GM18520 (cell line): ENCODE data around the gene MRNIP.

Source experiments
- ATAC-seq: cut with Tn5 transposase; IDR thresholded peaks from one replicate; pipeline ENCODE4 v1.9.1; 2021; ENCODE audit not compliant: unreplicated experiment

The MRNIP gene

GRCh38 chr5:179805529-179806249 is 52.9 kb downstream of the MRNIP start:
- peak; percentile 18 for ATAC-seq

- ATAC-seq: no peak
Observed at GRCh38 chr5:179805070-179805528, 53.5 kb downstream of the MRNIP start.

GRCh38 chr5:179804555-179804947 is 54.1 kb downstream of the MRNIP start:
- no peak for ATAC-seq

GRCh38 chr5:179803651-179804554 is 54.7 kb downstream of the MRNIP start:
- no peak for ATAC-seq

GRCh38 chr5:179802950-179803562 is 55.6 kb downstream of the MRNIP start:
- no peak for ATAC-seq

GRCh38 chr5:179802207-179802883 is 56.3 kb downstream of the MRNIP start:
- no peak for ATAC-seq

GRCh38 chr5:179801304-179802206 is 57.1 kb downstream of the MRNIP start:
- no peak for ATAC-seq

- ATAC-seq: no peak
Observed at GRCh38 chr5:179800696-179801201, 57.9 kb downstream of the MRNIP start.

- ATAC-seq: no peak
Observed at GRCh38 chr5:179800071-179800695, 58.4 kb downstream of the MRNIP start.

GRCh38 chr5:179799644-179799973 is 59.0 kb downstream of the MRNIP start:
- ATAC-seq: no peak

- ATAC-seq: no peak
Observed at GRCh38 chr5:179798771-179799643, 59.6 kb downstream of the MRNIP start.

GRCh38 chr5:179798144-179798770 is 60.4 kb downstream of the MRNIP start:
- no peak for ATAC-seq

GRCh38 chr5:179797741-179798140 is 60.9 kb downstream of the MRNIP start:
- no peak for ATAC-seq

- no peak for ATAC-seq
Observed at GRCh38 chr5:179796877-179797608, 61.6 kb downstream of the MRNIP start.

GRCh38 chr5:179795863-179796833 is 62.5 kb downstream of the MRNIP start:
- peak; percentile 81 for ATAC-seq
